Measurements from ENCODE around the gene S100PBP.

Gene S100PBP

GRCh38 chr1:32774464-32774808, 43.0 kb upstream of the S100PBP start:
- Histone ChIP-seq H3K9ac (ENCODE audit: low read depth, low read length, poor library complexity, severe bottlenecking) (no peak overlapping the region), H3K27me3 (ENCODE audit: insufficient read depth, low read length, poor library complexity, severe bottlenecking) (no peaks in the 10 kb centered on the region), H3K79me2 (ENCODE audit: insufficient read depth, low read length) (no peaks in the 10 kb centered on the region), H3K4me1 (ENCODE audit: insufficient read depth, low read length, poor library complexity, severe bottlenecking) (no peaks in the 10 kb centered on the region), H3K4me3 (ENCODE audit: low read length, poor library complexity, severe bottlenecking) (no peak overlapping the region), H3F3A (ENCODE audit: low read depth) (no peaks in the 10 kb centered on the region), H3K4me2 (ENCODE audit: low read depth, low read length, poor library complexity, severe bottlenecking) (no peak overlapping the region), H4K20me1 (ENCODE audit: insufficient read depth, low read length, poor library complexity, severe bottlenecking) (peaks cover 2% of the 10 kb centered on the region), H3K9me2 (replicated peaks; ENCODE audit: low read depth, low read length) (no peaks in the 10 kb centered on the region), H3K36me3 (ENCODE audit: insufficient read depth, low read length) (peaks cover 49% of the 10 kb centered on the region), H2AFZ (ENCODE audit: low read length) (no peak overlapping the region), H3K9me3 (ENCODE audit: insufficient read depth, low read depth, low read length) (no peaks in the 10 kb centered on the region)
- TF ChIP-seq EZH2phosphoT487 (IDR thresholded peaks at IDR 0.05; ENCODE audit: borderline replicate concordance) = no peak
- no peak for TF ChIP-seq CTCF (conservative IDR thresholded peaks at IDR 0.05; ENCODE audit: low read length)

GRCh38 chr1:32774950-32775634, 42.4 kb upstream of the S100PBP start:
- Histone ChIP-seq H3K4me1 (ENCODE audit: insufficient read depth, low read length, poor library complexity, severe bottlenecking) (no peaks in the 10 kb centered on the region), H3K9me2 (replicated peaks; ENCODE audit: low read depth, low read length) (no peaks in the 10 kb centered on the region), H2AFZ (ENCODE audit: low read length) (no peak overlapping the region), H3K36me3 (ENCODE audit: insufficient read depth, low read length) (peaks cover 56% of the 10 kb centered on the region), H3F3A (ENCODE audit: low read depth) (no peaks in the 10 kb centered on the region), H3K4me3 (ENCODE audit: low read length, poor library complexity, severe bottlenecking) (no peak overlapping the region), H4K20me1 (ENCODE audit: insufficient read depth, low read length, poor library complexity, severe bottlenecking) (peaks cover 2% of the 10 kb centered on the region), H3K9ac (ENCODE audit: low read depth, low read length, poor library complexity, severe bottlenecking) (no peak overlapping the region), H3K4me2 (ENCODE audit: low read depth, low read length, poor library complexity, severe bottlenecking) (no peak overlapping the region), H3K27me3 (ENCODE audit: insufficient read depth, low read length, poor library complexity, severe bottlenecking) (no peaks in the 10 kb centered on the region), H3K79me2 (ENCODE audit: insufficient read depth, low read length) (no peaks in the 10 kb centered on the region), H3K9me3 (ENCODE audit: insufficient read depth, low read depth, low read length) (no peaks in the 10 kb centered on the region)
- TF ChIP-seq CTCF (conservative IDR thresholded peaks at IDR 0.05; ENCODE audit: low read length) (no peak), EZH2phosphoT487 (IDR thresholded peaks at IDR 0.05; ENCODE audit: borderline replicate concordance) (no peak)

GRCh38 chr1:32775640-32776337, 41.7 kb upstream of the S100PBP start:
- Histone ChIP-seq H3K9me2 (replicated peaks; ENCODE audit: low read depth, low read length) (no peaks in the 10 kb centered on the region), H3K9me3 (ENCODE audit: insufficient read depth, low read depth, low read length) (no peaks in the 10 kb centered on the region), H3K79me2 (ENCODE audit: insufficient read depth, low read length) (no peaks in the 10 kb centered on the region), H3K4me2 (ENCODE audit: low read depth, low read length, poor library complexity, severe bottlenecking) (no peak overlapping the region), H3F3A (ENCODE audit: low read depth) (no peaks in the 10 kb centered on the region), H3K4me3 (ENCODE audit: low read length, poor library complexity, severe bottlenecking) (no peak overlapping the region), H3K27me3 (ENCODE audit: insufficient read depth, low read length, poor library complexity, severe bottlenecking) (no peaks in the 10 kb centered on the region), H3K9ac (ENCODE audit: low read depth, low read length, poor library complexity, severe bottlenecking) (no peak overlapping the region), H3K4me1 (ENCODE audit: insufficient read depth, low read length, poor library complexity, severe bottlenecking) (no peaks in the 10 kb centered on the region), H3K36me3 (ENCODE audit: insufficient read depth, low read length) (peaks cover 63% of the 10 kb centered on the region), H2AFZ (ENCODE audit: low read length) (no peak overlapping the region), H4K20me1 (ENCODE audit: insufficient read depth, low read length, poor library complexity, severe bottlenecking) (peaks cover 2% of the 10 kb centered on the region)
- TF ChIP-seq CTCF (conservative IDR thresholded peaks at IDR 0.05; ENCODE audit: low read length) (no peak), EZH2phosphoT487 (IDR thresholded peaks at IDR 0.05; ENCODE audit: borderline replicate concordance) (no peak)

Measured in Loucy (cell line).